Liver (tissue), 3 donors: Measurements from ENCODE around the gene OR2V1.

Experiments
- EGR1 ChIP-seq, 2 donors: IDR thresholded peaks; 2 replicates each; pipeline ENCODE4 v1.6.1; 2016 to 2018; ENCODE audit warnings: antibody characterized with exemption in 2 of 2, low read depth in 2 of 2
- GABPA ChIP-seq, 2 donors: IDR thresholded peaks in 1 of 2; conservative IDR thresholded peaks in 1 of 2; 2 replicates each; pipeline ENCODE4 v1.6.1; 2016; ENCODE audit warnings: antibody characterized with exemption in 2 of 2, mild to moderate bottlenecking in 1 of 2, moderate library complexity in 1 of 2
- HNF4G ChIP-seq: IDR thresholded peaks from 2 replicates; pipeline ENCODE4 v1.6.1; 2016; ENCODE audit warnings: antibody characterized with exemption
- JUND ChIP-seq, 2 donors: IDR thresholded peaks; 2 replicates each; pipeline ENCODE4 v1.6.1; 2016; ENCODE audit warnings: antibody characterized with exemption in 2 of 2
- RXRA ChIP-seq, 2 donors: IDR thresholded peaks; 2 replicates each; pipeline ENCODE4 v1.6.1; 2017 to 2018; ENCODE audit warnings: antibody characterized with exemption in 2 of 2, mild to moderate bottlenecking in 1 of 2
- SP1 ChIP-seq: IDR thresholded peaks from 2 replicates; pipeline ENCODE4 v1.6.1; 2018; ENCODE audit warnings: antibody characterized with exemption, mild to moderate bottlenecking
- YY1 ChIP-seq: IDR thresholded peaks from 2 replicates; pipeline ENCODE4 v1.6.1; 2016; ENCODE audit warnings: antibody characterized with exemption, mild to moderate bottlenecking
- TF ChIP-seq, protein P1 (sequence below): fragments of 150-350 bp; IDR thresholded peaks from 2 replicates; pipeline ENCODE4 v1.5.1; 2017; ENCODE audit warnings: improper control_type of control experiment, low read depth, low read length; ENCODE audit not compliant: missing input control
- TF ChIP-seq, protein P2 (sequence below): IDR thresholded peaks from 2 replicates; pipeline ENCODE4 v1.6.1; 2016; ENCODE audit warnings: antibody characterized with exemption
- TF ChIP-seq, protein P3 (sequence below): IDR thresholded peaks from 2 replicates; pipeline ENCODE4 v1.6.1; 2016; ENCODE audit warnings: antibody characterized with exemption
- TF ChIP-seq, protein P4 (sequence below): IDR thresholded peaks from 2 replicates; pipeline ENCODE4 v1.6.1; 2016; ENCODE audit warnings: antibody characterized with exemption, mild to moderate bottlenecking
- TF ChIP-seq, protein P5 (sequence below): IDR thresholded peaks from 2 replicates; pipeline ENCODE4 v1.6.1; 2016; ENCODE audit warnings: antibody characterized with exemption
- donor health status: healthy.
- donor health status: healthy.

DNA sequence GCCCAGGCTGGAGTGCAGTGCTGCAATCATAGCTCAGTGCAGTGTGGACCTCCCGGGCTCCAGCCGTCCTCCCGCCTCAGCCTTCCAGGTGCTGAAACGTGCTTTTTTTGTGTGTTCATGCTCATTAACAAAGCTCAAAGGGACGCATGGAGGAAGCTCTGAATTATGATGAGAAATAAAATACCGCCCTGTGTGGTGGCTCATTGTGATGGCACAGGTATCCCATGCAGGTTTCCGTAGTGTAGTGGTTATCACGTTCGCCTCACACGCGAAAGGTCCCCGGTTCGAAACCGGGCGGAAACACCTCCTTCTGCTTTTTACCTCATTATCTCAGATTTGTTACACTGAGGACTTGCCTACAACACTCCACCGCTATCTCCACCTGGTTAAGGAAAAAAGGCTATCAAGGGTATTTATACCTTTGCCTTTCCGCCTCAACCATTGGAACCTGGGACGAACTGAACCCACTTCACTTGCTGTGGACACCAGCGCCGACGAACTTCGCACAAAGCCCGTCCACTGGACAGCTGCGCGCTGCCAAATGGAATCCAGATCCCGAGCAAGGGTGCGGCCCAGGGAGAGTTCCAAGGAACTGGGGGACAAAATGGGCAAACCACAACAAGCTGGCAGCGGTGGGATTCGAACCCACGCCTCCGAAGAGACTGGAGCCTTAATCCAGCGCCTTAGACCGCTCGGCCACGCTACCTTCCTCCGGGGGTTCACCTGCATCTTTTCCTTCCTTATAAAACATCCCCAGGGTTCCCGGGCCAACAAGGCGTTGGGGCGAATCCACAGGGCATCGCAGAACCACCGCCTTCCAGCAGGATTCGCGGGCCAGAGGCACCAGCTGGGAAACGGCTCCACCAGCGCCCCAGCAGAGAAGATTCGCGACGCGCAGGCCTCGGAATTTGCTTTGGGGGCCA, 42.7 kb upstream of the OR2V1 start:
- TF ChIP-seq, protein P1, sequence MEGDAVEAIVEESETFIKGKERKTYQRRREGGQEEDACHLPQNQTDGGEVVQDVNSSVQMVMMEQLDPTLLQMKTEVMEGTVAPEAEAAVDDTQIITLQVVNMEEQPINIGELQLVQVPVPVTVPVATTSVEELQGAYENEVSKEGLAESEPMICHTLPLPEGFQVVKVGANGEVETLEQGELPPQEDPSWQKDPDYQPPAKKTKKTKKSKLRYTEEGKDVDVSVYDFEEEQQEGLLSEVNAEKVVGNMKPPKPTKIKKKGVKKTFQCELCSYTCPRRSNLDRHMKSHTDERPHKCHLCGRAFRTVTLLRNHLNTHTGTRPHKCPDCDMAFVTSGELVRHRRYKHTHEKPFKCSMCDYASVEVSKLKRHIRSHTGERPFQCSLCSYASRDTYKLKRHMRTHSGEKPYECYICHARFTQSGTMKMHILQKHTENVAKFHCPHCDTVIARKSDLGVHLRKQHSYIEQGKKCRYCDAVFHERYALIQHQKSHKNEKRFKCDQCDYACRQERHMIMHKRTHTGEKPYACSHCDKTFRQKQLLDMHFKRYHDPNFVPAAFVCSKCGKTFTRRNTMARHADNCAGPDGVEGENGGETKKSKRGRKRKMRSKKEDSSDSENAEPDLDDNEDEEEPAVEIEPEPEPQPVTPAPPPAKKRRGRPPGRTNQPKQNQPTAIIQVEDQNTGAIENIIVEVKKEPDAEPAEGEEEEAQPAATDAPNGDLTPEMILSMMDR: no peak
- TF ChIP-seq, protein P2, sequence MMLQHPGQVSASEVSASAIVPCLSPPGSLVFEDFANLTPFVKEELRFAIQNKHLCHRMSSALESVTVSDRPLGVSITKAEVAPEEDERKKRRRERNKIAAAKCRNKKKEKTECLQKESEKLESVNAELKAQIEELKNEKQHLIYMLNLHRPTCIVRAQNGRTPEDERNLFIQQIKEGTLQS: no peak
- no peak for TF ChIP-seq RXRA (IDR thresholded peaks at IDR 0.05)
- TF ChIP-seq YY1: no peak
- TF ChIP-seq, protein P3, sequence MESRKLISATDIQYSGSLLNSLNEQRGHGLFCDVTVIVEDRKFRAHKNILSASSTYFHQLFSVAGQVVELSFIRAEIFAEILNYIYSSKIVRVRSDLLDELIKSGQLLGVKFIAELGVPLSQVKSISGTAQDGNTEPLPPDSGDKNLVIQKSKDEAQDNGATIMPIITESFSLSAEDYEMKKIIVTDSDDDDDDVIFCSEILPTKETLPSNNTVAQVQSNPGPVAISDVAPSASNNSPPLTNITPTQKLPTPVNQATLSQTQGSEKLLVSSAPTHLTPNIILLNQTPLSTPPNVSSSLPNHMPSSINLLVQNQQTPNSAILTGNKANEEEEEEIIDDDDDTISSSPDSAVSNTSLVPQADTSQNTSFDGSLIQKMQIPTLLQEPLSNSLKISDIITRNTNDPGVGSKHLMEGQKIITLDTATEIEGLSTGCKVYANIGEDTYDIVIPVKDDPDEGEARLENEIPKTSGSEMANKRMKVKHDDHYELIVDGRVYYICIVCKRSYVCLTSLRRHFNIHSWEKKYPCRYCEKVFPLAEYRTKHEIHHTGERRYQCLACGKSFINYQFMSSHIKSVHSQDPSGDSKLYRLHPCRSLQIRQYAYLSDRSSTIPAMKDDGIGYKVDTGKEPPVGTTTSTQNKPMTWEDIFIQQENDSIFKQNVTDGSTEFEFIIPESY: no peak
- no peak for TF ChIP-seq JUND (IDR thresholded peaks at IDR 0.05)
- TF ChIP-seq SP1: no peak
- TF ChIP-seq, protein P4, sequence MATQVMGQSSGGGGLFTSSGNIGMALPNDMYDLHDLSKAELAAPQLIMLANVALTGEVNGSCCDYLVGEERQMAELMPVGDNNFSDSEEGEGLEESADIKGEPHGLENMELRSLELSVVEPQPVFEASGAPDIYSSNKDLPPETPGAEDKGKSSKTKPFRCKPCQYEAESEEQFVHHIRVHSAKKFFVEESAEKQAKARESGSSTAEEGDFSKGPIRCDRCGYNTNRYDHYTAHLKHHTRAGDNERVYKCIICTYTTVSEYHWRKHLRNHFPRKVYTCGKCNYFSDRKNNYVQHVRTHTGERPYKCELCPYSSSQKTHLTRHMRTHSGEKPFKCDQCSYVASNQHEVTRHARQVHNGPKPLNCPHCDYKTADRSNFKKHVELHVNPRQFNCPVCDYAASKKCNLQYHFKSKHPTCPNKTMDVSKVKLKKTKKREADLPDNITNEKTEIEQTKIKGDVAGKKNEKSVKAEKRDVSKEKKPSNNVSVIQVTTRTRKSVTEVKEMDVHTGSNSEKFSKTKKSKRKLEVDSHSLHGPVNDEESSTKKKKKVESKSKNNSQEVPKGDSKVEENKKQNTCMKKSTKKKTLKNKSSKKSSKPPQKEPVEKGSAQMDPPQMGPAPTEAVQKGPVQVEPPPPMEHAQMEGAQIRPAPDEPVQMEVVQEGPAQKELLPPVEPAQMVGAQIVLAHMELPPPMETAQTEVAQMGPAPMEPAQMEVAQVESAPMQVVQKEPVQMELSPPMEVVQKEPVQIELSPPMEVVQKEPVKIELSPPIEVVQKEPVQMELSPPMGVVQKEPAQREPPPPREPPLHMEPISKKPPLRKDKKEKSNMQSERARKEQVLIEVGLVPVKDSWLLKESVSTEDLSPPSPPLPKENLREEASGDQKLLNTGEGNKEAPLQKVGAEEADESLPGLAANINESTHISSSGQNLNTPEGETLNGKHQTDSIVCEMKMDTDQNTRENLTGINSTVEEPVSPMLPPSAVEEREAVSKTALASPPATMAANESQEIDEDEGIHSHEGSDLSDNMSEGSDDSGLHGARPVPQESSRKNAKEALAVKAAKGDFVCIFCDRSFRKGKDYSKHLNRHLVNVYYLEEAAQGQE: no peak
- TF ChIP-seq HNF4G: no peak
- TF ChIP-seq, protein P5, sequence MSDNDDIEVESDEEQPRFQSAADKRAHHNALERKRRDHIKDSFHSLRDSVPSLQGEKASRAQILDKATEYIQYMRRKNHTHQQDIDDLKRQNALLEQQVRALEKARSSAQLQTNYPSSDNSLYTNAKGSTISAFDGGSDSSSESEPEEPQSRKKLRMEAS: no peak
- no peak for TF ChIP-seq GABPA (IDR thresholded peaks at IDR 0.05 in 1 of 2, conservative IDR thresholded peaks at IDR 0.05 in 1 of 2)
- no peak for TF ChIP-seq EGR1 (IDR thresholded peaks at IDR 0.05; ENCODE audit: low read depth in 2 of 2)
